ENCODE data around the gene TBX5.

TBX5 gene

DNA sequence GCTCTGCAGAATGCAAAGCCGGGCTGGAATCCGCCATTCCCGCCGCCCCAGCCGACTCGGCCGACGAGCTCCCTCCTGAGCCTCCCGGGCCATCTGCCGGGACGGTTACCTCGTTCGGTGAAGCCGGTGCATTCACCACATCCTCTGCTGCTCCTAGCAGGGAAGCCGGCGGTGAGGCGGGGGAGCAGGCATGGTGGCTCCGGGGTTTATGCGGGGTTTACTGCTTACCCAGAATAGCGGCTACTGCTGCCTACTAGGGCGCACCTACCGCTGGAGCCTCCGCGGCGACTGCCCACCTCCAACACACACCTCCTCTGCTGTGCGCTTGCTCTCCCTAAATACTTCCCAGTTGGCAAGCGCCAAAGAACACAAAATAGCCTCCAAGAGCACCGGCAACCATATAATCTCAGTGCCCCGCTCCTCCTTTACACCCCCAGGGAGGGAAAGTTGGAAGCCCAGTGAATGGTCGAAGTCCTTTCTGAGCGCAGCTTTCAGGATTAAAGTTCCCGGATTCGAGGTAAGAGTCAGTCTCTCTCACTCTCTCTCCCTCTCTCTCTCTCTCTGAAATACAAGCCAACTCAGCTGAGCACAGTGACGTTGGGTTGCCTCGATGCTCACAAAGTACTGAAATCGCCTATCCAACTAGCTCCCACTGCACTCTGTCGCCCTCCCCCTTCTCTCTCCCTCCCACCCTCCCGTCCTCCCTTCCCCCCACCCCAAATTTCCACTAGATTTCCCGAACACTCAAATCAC is at the start of gene TBX5:
Gene TBX5, minus strand, starts transcription at position 626 of the 753 bp plus-strand sequence. CDS start 2,246 bp downstream, outside the sequence.
- DNase-seq (no peak), ATAC-seq (replicated peaks) (no peak)
- Mint-ChIP-seq H3K36me3 (peaks cover 4 to 7% of the 10 kb centered on the region in 2 donors), H3K4me1 (peaks cover 10 to 43% of the 10 kb centered on the region in 2 donors), H3K9me3 (no peaks in the 10 kb centered on the region), H3K27ac (peak within 1 kb of the TSS; percentile 89), H3K4me3 (peak within 1 kb of the TSS; percentile 30 to 70), H3K27me3 (peaks cover 87 to 98% of the 10 kb centered on the region in 2 donors)

GRCh38 chr12:114451657-114452056 is 45.7 kb upstream of the TBX5 start:
- H3K27ac Mint-ChIP-seq = no peak overlapping the region
- no peaks in the 10 kb centered on the region for H3K9me3 Mint-ChIP-seq
- DNase-seq (no peak), ATAC-seq (replicated peaks) (no peak)
- H3K4me1 Mint-ChIP-seq = peaks cover 0 to 2% of the 10 kb centered on the region in 2 donors
- no peak overlapping the region for H3K4me3 Mint-ChIP-seq
- peaks cover 50 to 71% of the 10 kb centered on the region in 2 donors for H3K27me3 Mint-ChIP-seq
- H3K36me3 Mint-ChIP-seq = no peaks in the 10 kb centered on the region

GRCh38 chr12:114450515-114451300 is 44.8 kb upstream of the TBX5 start:
- H3K27me3 Mint-ChIP-seq = peaks cover 57 to 79% of the 10 kb centered on the region in 2 donors
- no peak for DNase-seq
- no peaks in the 10 kb centered on the region for H3K9me3 Mint-ChIP-seq
- no peaks in the 10 kb centered on the region for H3K36me3 Mint-ChIP-seq
- H3K4me1 Mint-ChIP-seq = peaks cover 0 to 2% of the 10 kb centered on the region in 2 donors
- no peak overlapping the region for H3K4me3 Mint-ChIP-seq
- H3K27ac Mint-ChIP-seq = no peak overlapping the region
- no peak for ATAC-seq (replicated peaks)

DNA sequence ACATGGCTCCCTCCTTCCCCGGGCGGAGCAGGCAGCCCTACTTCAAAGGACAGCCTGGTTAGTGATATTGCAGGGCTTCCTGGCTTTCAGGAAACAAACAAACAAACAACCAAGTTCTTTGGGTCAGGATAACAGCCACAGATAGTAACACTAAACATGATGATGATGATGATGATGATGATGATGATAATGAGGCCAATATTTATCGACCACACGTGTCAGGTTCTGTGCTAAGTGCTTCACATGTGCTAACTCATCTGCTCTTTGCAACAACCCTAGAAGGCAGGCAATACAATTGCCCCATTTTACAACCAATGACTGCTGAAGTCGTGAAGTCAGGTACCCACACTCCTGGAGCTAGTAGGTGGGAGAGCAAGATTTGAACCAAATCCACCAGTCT is 44.1 kb upstream of the TBX5 start:
- no peak overlapping the region for H3K27ac Mint-ChIP-seq
- no peak overlapping the region for H3K4me3 Mint-ChIP-seq
- H3K36me3 Mint-ChIP-seq = no peaks in the 10 kb centered on the region
- ATAC-seq (replicated peaks) (no peak), DNase-seq (no peak)
- peaks cover 59 to 86% of the 10 kb centered on the region in 2 donors for H3K27me3 Mint-ChIP-seq
- peaks cover 0 to 2% of the 10 kb centered on the region in 2 donors for H3K4me1 Mint-ChIP-seq
- H3K9me3 Mint-ChIP-seq = no peaks in the 10 kb centered on the region

GRCh38 chr12:114448618-114448933 is 42.6 kb upstream of the TBX5 start:
- ATAC-seq (replicated peaks) (no peak), DNase-seq (no peak)
- Mint-ChIP-seq H3K36me3 (no peaks in the 10 kb centered on the region), H3K27ac (no peak overlapping the region), H3K27me3 (peaks cover 62 to 92% of the 10 kb centered on the region in 2 donors), H3K4me1 (peaks cover 0 to 2% of the 10 kb centered on the region in 2 donors), H3K9me3 (no peaks in the 10 kb centered on the region), H3K4me3 (no peak overlapping the region)

DNA sequence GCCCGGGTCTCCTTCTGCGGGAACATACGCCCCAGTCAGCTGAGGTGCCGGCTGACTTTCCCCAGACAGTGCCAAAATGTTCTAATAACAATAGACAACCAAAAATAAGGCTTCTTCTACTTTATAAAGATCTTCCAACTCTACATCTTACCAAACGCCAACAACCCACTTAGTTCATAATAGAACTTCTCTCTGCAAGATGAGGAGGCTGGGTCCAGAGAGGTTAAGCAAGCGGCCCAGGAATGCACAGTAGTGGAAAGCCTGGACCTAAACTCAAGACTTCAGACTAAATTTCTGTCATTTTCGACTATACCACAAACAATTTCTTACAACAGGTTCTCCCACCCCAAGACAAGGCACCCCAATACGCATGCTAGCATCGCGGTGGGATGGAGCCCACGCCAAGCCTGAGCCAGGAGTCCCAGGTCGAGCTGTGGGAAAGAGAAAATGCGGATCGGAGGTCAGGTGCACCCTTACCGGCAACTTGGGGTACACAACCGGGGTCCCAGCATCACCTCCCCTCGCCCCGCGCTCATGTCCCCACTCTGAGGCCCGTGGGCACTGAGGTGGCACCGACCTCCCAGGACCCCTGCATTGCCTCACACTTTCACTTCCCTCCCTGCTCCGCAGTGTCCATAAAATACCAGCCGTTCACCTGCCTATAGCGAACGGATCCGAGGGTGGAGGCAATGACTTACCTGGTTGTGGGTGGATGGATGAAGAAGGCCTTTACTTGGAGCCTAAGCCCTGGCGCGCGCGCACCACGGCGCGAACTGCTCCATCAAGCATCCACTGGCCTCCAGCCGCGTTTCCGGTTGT is 42.1 kb upstream of the TBX5 start:
- Mint-ChIP-seq H3K27ac (peak overlapping the region; percentile 84), H3K36me3 (no peaks in the 10 kb centered on the region), H3K27me3 (peaks cover 67 to 94% of the 10 kb centered on the region in 2 donors), H3K9me3 (no peaks in the 10 kb centered on the region), H3K4me3 (no peak overlapping the region), H3K4me1 (peaks cover 0 to 2% of the 10 kb centered on the region in 2 donors)
- ATAC-seq (replicated peaks) (no peak), DNase-seq (no peak)

DNA sequence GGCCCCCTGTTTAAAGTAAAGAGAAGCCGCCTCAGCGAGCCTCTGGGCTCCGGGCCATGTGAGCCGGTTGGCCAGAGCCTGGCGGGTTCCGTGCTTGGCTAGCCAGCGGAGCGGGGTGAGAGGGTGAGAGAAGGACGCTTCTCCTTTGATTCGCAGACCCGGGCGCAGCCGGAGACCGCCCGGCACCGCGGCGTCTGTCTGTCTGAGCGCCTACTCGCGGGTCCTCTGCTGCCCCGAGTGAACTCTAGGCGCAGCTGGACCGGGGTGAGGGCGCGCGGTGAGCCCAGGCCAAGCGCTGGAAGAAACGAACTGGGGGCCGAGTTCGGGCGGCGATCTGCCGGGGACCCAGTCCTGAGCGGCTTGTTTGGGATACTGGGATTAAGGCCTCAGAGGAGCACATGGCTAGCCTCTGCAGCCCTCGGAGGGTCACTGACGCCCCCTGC is 41.4 kb upstream of the TBX5 start:
- DNase-seq = no peak
- Mint-ChIP-seq H3K9me3 (no peaks in the 10 kb centered on the region), H3K36me3 (no peaks in the 10 kb centered on the region), H3K4me1 (peaks cover 0 to 2% of the 10 kb centered on the region in 2 donors), H3K27me3 (peaks cover 75 to 96% of the 10 kb centered on the region in 2 donors), H3K27ac (peak overlapping the region; percentile 27), H3K4me3 (no peak overlapping the region)
- ATAC-seq (replicated peaks) = no peak

- no peaks in the 10 kb centered on the region for H3K9me3 Mint-ChIP-seq
- H3K27me3 Mint-ChIP-seq = peaks cover 78 to 97% of the 10 kb centered on the region in 2 donors
- peaks cover 0 to 2% of the 10 kb centered on the region in 2 donors for H3K4me1 Mint-ChIP-seq
- no peaks in the 10 kb centered on the region for H3K36me3 Mint-ChIP-seq
- DNase-seq (no peak), ATAC-seq (replicated peaks) (no peak)
- H3K27ac Mint-ChIP-seq = no peak overlapping the region
- no peak overlapping the region for H3K4me3 Mint-ChIP-seq
These were observed 39.7 kb upstream of the TBX5 start for GRCh38 chr12:114445401-114446323.

GRCh38 chr12:114444422-114445279 is 38.7 kb upstream of the TBX5 start:
- Mint-ChIP-seq H3K36me3 (no peaks in the 10 kb centered on the region), H3K27me3 (peaks cover 79 to 98% of the 10 kb centered on the region in 2 donors), H3K9me3 (no peaks in the 10 kb centered on the region), H3K4me3 (peak overlapping the region in 1 of 2 donors; percentile 17), H3K27ac (peak overlapping the region; percentile 77), H3K4me1 (peaks cover 0 to 2% of the 10 kb centered on the region in 2 donors)
- ATAC-seq (replicated peaks) = no peak
- DNase-seq = no peak

DNA sequence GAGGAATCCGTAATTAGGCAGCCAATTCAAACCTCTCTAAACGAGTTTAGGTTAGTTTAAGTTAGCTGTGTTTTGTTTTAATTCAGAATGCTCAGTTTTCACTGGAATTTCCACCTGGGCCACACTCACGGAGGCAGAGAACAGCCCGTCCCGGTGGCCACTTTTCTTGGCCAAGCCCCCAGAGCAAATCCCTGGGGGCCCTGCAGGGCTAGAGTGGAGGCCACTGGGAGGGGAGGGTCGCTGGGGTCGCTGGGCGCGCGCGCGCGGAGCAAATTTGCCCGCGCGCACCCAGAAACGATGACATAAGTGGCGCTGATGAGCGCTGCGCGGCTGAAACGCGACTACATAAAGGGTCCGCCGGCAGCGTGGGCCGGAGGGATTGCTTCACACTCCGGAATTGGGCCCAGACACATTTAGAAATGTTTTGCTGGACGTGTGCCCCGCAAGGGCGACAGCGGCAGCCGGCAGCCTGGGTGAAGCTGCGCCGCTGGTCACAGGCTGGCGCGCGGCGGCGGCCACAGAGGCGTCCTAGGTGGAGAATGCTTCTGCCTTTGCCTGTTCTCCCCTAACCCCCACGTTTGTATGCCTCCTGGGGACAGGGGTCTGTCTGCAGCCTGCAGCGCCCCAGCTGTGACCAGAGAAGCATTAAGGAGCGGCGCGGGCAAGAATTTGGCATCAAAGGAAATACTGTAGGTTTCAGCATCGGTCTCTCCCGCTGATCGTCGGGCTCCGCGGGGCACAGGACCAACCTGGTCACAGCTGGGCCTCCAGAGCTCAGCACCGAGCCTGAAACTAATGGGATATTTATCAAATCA is 37.9 kb upstream of the TBX5 start:
- DNase-seq (no peak), ATAC-seq (replicated peaks) (no peak)
- peak overlapping the region; percentile 77 for H3K27ac Mint-ChIP-seq
- peaks cover 0 to 2% of the 10 kb centered on the region in 2 donors for H3K4me1 Mint-ChIP-seq
- no peaks in the 10 kb centered on the region for H3K9me3 Mint-ChIP-seq
- H3K36me3 Mint-ChIP-seq = no peaks in the 10 kb centered on the region
- peaks cover 77 to 98% of the 10 kb centered on the region in 2 donors for H3K27me3 Mint-ChIP-seq
- H3K4me3 Mint-ChIP-seq = peak overlapping the region in 1 of 2 donors; percentile 17

GRCh38 chr12:114442578-114442977 is 36.6 kb upstream of the TBX5 start:
- Mint-ChIP-seq H3K27ac (no peak overlapping the region), H3K4me3 (no peak overlapping the region), H3K36me3 (no peaks in the 10 kb centered on the region)

GRCh38 chr12:114441545-114441944 is 35.6 kb upstream of the TBX5 start:
- Mint-ChIP-seq H3K27me3 (peaks cover 72 to 98% of the 10 kb centered on the region in 2 donors), H3K4me1 (no peaks in the 10 kb centered on the region), H3K27ac (peak overlapping the region; percentile 51), H3K9me3 (peaks cover 2 to 3% of the 10 kb centered on the region in 2 donors), H3K4me3 (no peak overlapping the region), H3K36me3 (no peaks in the 10 kb centered on the region)
- no peak for DNase-seq
- ATAC-seq (replicated peaks) = no peak

More at GRCh38 chr12:114442578-114442977, 36.6 kb upstream of the TBX5 start:
- Mint-ChIP-seq H3K9me3 (no peaks in the 10 kb centered on the region), H3K27me3 (peaks cover 74 to 100% of the 10 kb centered on the region in 2 donors), H3K4me1 (no peaks in the 10 kb centered on the region)
- no peak for ATAC-seq (replicated peaks)
- no peak for DNase-seq

Measured in stimulated activated naive B cell treated with anti-CD40 and anti-IgM and Interleukin-4, amounts not matched to agents 10 μg/mL and 1 μg/mL and 100 μg/mL, for 72 hours (primary cell).